Vagina (tissue), 2 donors: ENCODE data around the gene CAMK4.

ENCODE experiments used
- POLR2A ChIP-seq, 2 donors: fragments of 450-650 bp; IDR thresholded peaks; one replicate each; pipeline ENCODE4 v1.6.1; 2017; ENCODE audit warnings: antibody characterized with exemption in 2 of 2, mild to moderate bottlenecking in 2 of 2, moderate library complexity in 2 of 2
- POLR2AphosphoS5 ChIP-seq, 2 donors: sonication (generic); formaldehyde crosslinking; IDR thresholded peaks; one replicate each; pipeline ENCODE4 v1.9.0; 2017; ENCODE audit warnings: antibody characterized with exemption in 2 of 2, mild to moderate bottlenecking in 2 of 2, low read depth in 1 of 2; ENCODE audit not compliant: insufficient read depth in 1 of 2
- TF ChIP-seq, protein P1 (sequence below), 3 experiments: fragments of 450-650 bp in 2 of 3; fragments of 200-600 bp in 1 of 3; sonication (generic) in 1 of 3; IDR thresholded peaks; one replicate each; pipeline ENCODE4 v1.5.1; 2017 to 2019; ENCODE audit warnings: antibody characterized with exemption in 3 of 3, mild to moderate bottlenecking in 2 of 3, moderate library complexity in 2 of 3

DNA sequence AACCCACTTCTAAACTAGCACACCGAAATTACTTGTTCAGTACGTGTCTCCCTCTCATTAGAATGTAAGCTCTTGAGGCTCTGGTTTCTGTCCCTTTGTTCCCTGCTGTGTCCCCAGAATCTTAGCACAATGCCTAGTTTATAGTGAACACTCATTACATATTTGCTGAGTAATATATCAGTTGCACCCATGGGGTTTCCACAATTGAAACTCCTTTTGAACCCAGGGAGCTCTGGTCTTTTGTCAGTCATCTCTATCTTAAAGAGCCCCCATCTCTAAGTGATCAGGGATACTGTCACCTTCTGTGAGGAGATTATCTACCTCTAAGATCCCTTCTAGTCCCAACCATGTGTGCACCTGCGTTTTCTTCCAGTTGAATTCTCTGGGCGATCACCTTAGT is 12.8 kb downstream of the CAMK4 start:
- TF ChIP-seq, protein P1, sequence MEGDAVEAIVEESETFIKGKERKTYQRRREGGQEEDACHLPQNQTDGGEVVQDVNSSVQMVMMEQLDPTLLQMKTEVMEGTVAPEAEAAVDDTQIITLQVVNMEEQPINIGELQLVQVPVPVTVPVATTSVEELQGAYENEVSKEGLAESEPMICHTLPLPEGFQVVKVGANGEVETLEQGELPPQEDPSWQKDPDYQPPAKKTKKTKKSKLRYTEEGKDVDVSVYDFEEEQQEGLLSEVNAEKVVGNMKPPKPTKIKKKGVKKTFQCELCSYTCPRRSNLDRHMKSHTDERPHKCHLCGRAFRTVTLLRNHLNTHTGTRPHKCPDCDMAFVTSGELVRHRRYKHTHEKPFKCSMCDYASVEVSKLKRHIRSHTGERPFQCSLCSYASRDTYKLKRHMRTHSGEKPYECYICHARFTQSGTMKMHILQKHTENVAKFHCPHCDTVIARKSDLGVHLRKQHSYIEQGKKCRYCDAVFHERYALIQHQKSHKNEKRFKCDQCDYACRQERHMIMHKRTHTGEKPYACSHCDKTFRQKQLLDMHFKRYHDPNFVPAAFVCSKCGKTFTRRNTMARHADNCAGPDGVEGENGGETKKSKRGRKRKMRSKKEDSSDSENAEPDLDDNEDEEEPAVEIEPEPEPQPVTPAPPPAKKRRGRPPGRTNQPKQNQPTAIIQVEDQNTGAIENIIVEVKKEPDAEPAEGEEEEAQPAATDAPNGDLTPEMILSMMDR (IDR thresholded peaks at IDR 0.05): no peak
- no peak for TF ChIP-seq POLR2A (IDR thresholded peaks at IDR 0.05)
- TF ChIP-seq POLR2AphosphoS5 (IDR thresholded peaks at IDR 0.05; ENCODE audit: insufficient read depth in 1 of 2, low read depth in 1 of 2): no peak
